ENCODE data around the gene SPTLC2. TPM values are rescaled to one million over a fixed set of nuclear protein-coding genes. Genes with fewer than 3 reads are reported as not detected.

The SPTLC2 gene
- total RNA-seq, 2 donors from 2014 or later: 22.6 to 25.3 TPM

DNA sequence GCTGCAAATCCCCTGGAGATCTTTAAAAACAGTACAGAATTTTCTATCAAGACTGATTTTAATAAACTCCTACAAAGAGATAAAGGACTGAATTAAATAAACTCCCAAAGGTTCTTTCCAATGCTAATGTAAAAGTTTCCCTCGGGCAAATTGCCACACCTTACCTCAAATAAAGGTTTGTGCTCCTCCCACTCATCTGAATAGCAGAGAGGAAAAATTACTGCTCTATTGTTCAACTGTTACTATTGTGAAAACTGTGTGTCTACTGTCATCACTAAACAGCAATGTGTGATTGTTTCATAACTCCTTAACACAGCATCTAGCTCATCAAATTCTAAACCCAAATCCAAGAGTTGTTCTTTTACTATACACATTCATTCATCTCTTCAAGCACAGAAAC lies 3.2 kb downstream of the SPTLC2 start:
- no peak for DNase-seq (ENCODE audit: low spot score)
- no peak for ATAC-seq (ENCODE audit: insufficient number of reproducible peaks, low FRiP score, low read depth)
- H3K27me3 ChIP-seq (replicated peaks; ENCODE audit: insufficient read depth): no peaks in the 10 kb centered on the region

DNA sequence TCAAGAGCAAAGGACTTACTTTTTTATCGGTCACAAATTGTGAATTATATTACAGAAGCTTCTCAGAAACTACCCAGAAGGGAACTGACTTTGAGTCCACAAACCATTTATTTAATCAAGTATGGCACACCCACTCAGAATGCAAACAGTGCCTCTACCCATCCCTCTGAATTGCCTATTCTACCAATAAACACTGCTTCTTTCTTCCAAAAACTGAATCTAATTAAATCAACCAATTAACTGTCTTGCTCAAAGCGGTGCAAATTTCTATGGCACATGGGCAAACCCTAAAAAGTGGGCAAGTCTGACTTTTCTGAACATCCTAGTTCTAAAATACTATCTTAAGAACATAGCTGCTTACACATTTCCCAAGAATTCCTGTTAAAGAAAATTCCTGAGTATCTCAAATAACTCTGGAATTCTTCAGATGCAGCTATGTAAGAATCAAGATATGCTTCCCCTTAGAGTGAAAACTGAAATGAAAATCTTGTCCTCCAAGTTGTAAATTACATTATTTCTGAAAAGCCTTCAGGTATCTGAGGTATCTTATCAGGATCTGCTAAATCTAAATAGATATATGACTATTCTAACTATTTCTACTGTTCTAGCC lies 4.3 kb downstream of the SPTLC2 start:
- ATAC-seq (ENCODE audit: insufficient number of reproducible peaks, low FRiP score, low read depth) (no peak), DNase-seq (ENCODE audit: low spot score) (no peak)
- no peak for TF ChIP-seq CTCF (IDR thresholded peaks at IDR 0.05)
- H3K27ac ChIP-seq: no peak overlapping the region
- no peaks in the 10 kb centered on the region for H3K27me3 ChIP-seq (replicated peaks; ENCODE audit: insufficient read depth)
- H3K4me3 ChIP-seq: no peak overlapping the region
- H3K9me3 ChIP-seq: no peaks in the 10 kb centered on the region
- H3K4me1 ChIP-seq (ENCODE audit: control insufficient read depth in 1 of 2, low read depth in 2 of 2): peaks cover 2 to 15% of the 10 kb centered on the region in 2 donors
- no peaks in the 10 kb centered on the region for H3K36me3 ChIP-seq

More for the DNA sequence above, 3.2 kb downstream of the SPTLC2 start:
- Histone ChIP-seq H3K4me3 (no peak overlapping the region), H3K27ac (no peak overlapping the region), H3K36me3 (no peaks in the 10 kb centered on the region), H3K4me1 (ENCODE audit: control insufficient read depth in 1 of 2, low read depth in 2 of 2) (peaks cover 2 to 15% of the 10 kb centered on the region in 2 donors), H3K9me3 (no peaks in the 10 kb centered on the region)
- TF ChIP-seq CTCF (IDR thresholded peaks at IDR 0.05): no peak

DNA sequence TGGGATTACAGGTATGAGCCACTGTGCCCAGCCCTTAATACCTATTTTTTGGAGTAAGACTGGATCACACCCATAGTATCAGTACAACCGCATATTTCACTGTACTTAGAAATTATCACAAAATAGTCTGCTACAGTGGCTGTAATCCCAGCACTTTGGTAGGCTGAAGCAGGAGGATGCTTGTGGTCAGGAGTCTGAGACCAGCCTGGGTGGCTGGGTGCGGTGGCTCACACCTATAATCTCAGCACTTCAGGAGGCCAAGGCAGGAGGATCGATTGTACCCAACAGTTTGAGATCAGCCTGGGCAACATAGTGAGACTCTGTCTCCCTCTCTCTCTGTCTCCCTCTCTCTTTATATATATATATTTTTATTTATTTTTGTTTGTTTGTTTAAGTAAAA lies 5.9 kb downstream of the SPTLC2 start:
- ATAC-seq (ENCODE audit: insufficient number of reproducible peaks, low FRiP score, low read depth): no peak
- DNase-seq (ENCODE audit: low spot score): no peak
- Histone ChIP-seq H3K27me3 (replicated peaks; ENCODE audit: insufficient read depth) (no peaks in the 10 kb centered on the region), H3K9me3 (no peaks in the 10 kb centered on the region), H3K36me3 (no peaks in the 10 kb centered on the region), H3K4me3 (no peak overlapping the region), H3K4me1 (ENCODE audit: control insufficient read depth in 1 of 2, low read depth in 2 of 2) (peaks cover 2 to 14% of the 10 kb centered on the region in 2 donors), H3K27ac (no peak overlapping the region)
- no peak for TF ChIP-seq CTCF (IDR thresholded peaks at IDR 0.05)

DNA sequence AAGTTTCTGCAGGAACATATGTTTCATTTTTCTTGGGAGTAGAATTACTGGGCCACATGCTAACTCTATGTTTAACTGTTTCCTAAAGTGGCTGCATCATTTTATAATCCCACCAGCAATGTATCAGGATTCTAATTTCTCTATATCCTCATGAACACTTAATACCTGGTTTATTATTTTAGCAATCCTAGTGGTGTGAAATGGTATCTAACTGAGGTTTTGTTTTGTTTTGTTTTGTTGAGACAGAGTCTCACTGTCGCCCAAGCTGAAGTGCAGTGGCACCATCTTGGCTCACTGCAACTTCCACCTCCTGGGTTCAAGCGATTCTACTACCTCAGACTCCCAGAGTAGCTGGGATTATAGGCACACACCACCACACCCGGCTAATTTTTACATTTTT lies 6.5 kb downstream of the SPTLC2 start:
- Histone ChIP-seq H3K36me3 (no peaks in the 10 kb centered on the region), H3K4me3 (no peak overlapping the region), H3K9me3 (no peaks in the 10 kb centered on the region), H3K27ac (no peak overlapping the region), H3K27me3 (replicated peaks; ENCODE audit: insufficient read depth) (no peaks in the 10 kb centered on the region), H3K4me1 (ENCODE audit: control insufficient read depth in 1 of 2, low read depth in 2 of 2) (peaks cover 0 to 8% of the 10 kb centered on the region in 2 donors)
- no peak for TF ChIP-seq CTCF (IDR thresholded peaks at IDR 0.05)
- DNase-seq (ENCODE audit: low spot score) (no peak), ATAC-seq (ENCODE audit: insufficient number of reproducible peaks, low FRiP score, low read depth) (no peak)

DNA sequence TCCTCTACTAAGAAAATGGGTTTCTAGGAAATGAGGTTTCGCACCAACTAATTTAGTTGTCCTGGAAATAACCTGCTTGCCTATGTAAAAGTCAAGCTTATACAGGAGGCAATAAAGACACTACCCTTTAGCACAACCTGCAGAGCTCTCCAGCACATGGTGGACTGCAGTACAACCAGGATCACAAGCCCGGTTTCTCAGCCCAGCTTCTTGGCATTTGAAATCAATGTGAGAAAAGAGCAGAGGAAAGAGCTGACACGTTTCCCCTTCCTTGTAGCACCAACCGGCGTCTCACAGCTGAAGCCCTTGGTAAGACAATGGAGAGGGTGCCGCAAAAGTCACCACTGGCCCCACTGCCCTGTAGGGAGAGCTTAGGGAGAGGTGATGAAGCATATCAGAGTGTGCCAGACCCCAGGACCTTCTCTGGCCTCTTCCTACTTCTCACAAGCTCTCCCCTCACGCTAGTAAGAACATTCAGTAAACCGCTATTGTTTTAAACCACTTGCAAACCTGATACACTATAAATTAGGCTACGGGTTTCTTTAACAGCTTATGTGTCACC lies 8.6 kb downstream of the SPTLC2 start:
- ATAC-seq (ENCODE audit: insufficient number of reproducible peaks, low FRiP score, low read depth): no peak
- TF ChIP-seq CTCF (IDR thresholded peaks at IDR 0.05): no peak
- H3K9me3 ChIP-seq: no peaks in the 10 kb centered on the region
- H3K27ac ChIP-seq: no peak overlapping the region
- H3K27me3 ChIP-seq (replicated peaks; ENCODE audit: insufficient read depth): no peaks in the 10 kb centered on the region
- no peak overlapping the region for H3K4me3 ChIP-seq
- H3K36me3 ChIP-seq: no peaks in the 10 kb centered on the region
- peaks cover 0 to 3% of the 10 kb centered on the region in 2 donors for H3K4me1 ChIP-seq (ENCODE audit: control insufficient read depth in 1 of 2, low read depth in 2 of 2)
- no peak for DNase-seq (ENCODE audit: low spot score)
